Neural cell (in vitro differentiated cells): ENCODE data around the gene SLC4A4. TPM values are rescaled to one million over a fixed set of nuclear protein-coding genes. Genes with fewer than 3 reads are reported as not detected.

ENCODE experiments used
- H2AFZ ChIP-seq: fragments of 200-600, 300-800 bp; sonication (generic), shearing (Covaris generic); 2 replicates; pipeline ENCODE4 v1.6.0; 2014; ENCODE audit warnings: low read depth, mild to moderate bottlenecking, antibody characterized with exemption, low read length, moderate library complexity
- H3F3A ChIP-seq: fragments of 200-600 bp; shearing (Covaris generic); 2 replicates; pipeline ENCODE4 v1.6.1; 2016; ENCODE audit warnings: mild to moderate bottlenecking, moderate library complexity, mixed read lengths, antibody characterized with exemption, low read length; ENCODE audit not compliant: insufficient read depth, poor library complexity, severe bottlenecking
- H3K27ac ChIP-seq: fragments of 200-600, 300-800 bp; sonication (generic), shearing (Covaris generic); 2 replicates; pipeline ENCODE4 v1.5.1; 2014; ENCODE audit warnings: mild to moderate bottlenecking, low read length, moderate library complexity
- H3K27me3 ChIP-seq: fragments of 300-800, 200-600 bp; sonication (generic), shearing (Covaris generic); 2 replicates; pipeline ENCODE4 v1.6.0; 2014; ENCODE audit warnings: mild to moderate bottlenecking, low read depth, low read length, moderate library complexity; ENCODE audit not compliant: insufficient read depth
- H3K36me3 ChIP-seq: fragments of 300-800, 200-600 bp; sonication (generic), shearing (Covaris generic); 2 replicates; pipeline ENCODE4 v1.5.1; 2014; ENCODE audit warnings: mild to moderate bottlenecking, antibody characterized with exemption, low read length, moderate library complexity; ENCODE audit not compliant: insufficient read depth
- H3K4me2 ChIP-seq: fragments of 300-800, 200-600 bp; sonication (generic), shearing (Covaris generic); 2 replicates; pipeline ENCODE4 v1.6.0; 2014; ENCODE audit warnings: mild to moderate bottlenecking, low read length
- H3K4me3 ChIP-seq: fragments of 300-800, 200-600 bp; sonication (generic), shearing (Covaris generic); 2 replicates; pipeline ENCODE4 v1.5.1; 2014; ENCODE audit warnings: mild to moderate bottlenecking, low read length, moderate library complexity
- H3K79me2 ChIP-seq: fragments of 200-600 bp; shearing (Covaris generic); replicated peaks from 2 replicates; pipeline ENCODE4 v1.6.0; 2014; ENCODE audit warnings: mild to moderate bottlenecking, low read length, moderate library complexity; ENCODE audit not compliant: insufficient read depth
- H3K9ac ChIP-seq: fragments of 300-800, 200-600 bp; sonication (generic), shearing (Covaris generic); 2 replicates; pipeline ENCODE4 v1.6.1; 2016; ENCODE audit warnings: mild to moderate bottlenecking, low read length, mixed read lengths
- H3K9me2 ChIP-seq: fragments of 200-600 bp; shearing (Covaris generic); 2 replicates; pipeline ENCODE4 v1.6.1; 2016; ENCODE audit warnings: mild to moderate bottlenecking, low read length, mixed read lengths; ENCODE audit not compliant: insufficient read depth
- H3K9me3 ChIP-seq: fragments of 200-600, 300-800 bp; sonication (generic), shearing (Covaris generic); 2 replicates; pipeline ENCODE4 v1.6.1; 2016; ENCODE audit warnings: mild to moderate bottlenecking, mixed run types, low read length, moderate library complexity, mixed read lengths
- H4K20me1 ChIP-seq: fragments of 200-600 bp; shearing (Covaris generic); 2 replicates; pipeline ENCODE4 v1.6.1; 2016; ENCODE audit warnings: mild to moderate bottlenecking, mixed run types; ENCODE audit not compliant: insufficient read depth
- EP300 ChIP-seq: fragments of 450-650 bp; conservative IDR thresholded peaks from 2 replicates; pipeline ENCODE4 v1.6.1; 2014; ENCODE audit warnings: antibody characterized with exemption, mild to moderate bottlenecking, moderate library complexity; ENCODE audit not compliant: poor library complexity, severe bottlenecking
- EZH2 ChIP-seq: fragments of 200-600, 300-800 bp; shearing (Covaris generic), sonication (generic); IDR thresholded peaks from 2 replicates; pipeline ENCODE4 v1.6.1; 2014; ENCODE audit warnings: antibody characterized with exemption, low read length, borderline replicate concordance, mild to moderate bottlenecking; ENCODE audit not compliant: insufficient read depth, poor library complexity, severe bottlenecking
- MXI1 ChIP-seq: fragments of 450-650 bp; conservative IDR thresholded peaks from 2 replicates; pipeline ENCODE4 v1.6.1; 2014; ENCODE audit warnings: antibody characterized with exemption, mild to moderate bottlenecking; ENCODE audit not compliant: poor library complexity, severe bottlenecking
- POLR2AphosphoS5 ChIP-seq: IDR thresholded peaks from 2 replicates; pipeline ENCODE4 v1.6.1; 2012
- RAD21 ChIP-seq: fragments of 450-650 bp; conservative IDR thresholded peaks from 2 replicates; pipeline ENCODE4 v1.6.1; 2014; ENCODE audit warnings: antibody characterized with exemption, mild to moderate bottlenecking, moderate library complexity
- SMC3 ChIP-seq: fragments of 450-650 bp; conservative IDR thresholded peaks from 2 replicates; pipeline ENCODE4 v1.6.1; 2014; ENCODE audit warnings: antibody characterized with exemption, mild to moderate bottlenecking, moderate library complexity; ENCODE audit not compliant: poor library complexity
- TAF1 ChIP-seq: IDR thresholded peaks from 2 replicates; pipeline ENCODE4 v1.6.1; 2012; ENCODE audit warnings: low read depth
- polyA plus RNA-seq: library from polyadenylated mRNA; depleted of rRNA; stranded (reverse); fragments of >200 nt; gene quantifications from 2 replicates; pipeline ENCODE4 v1.2.3, GENCODE V29; 2014
- TF ChIP-seq, protein P1 (sequence below): IDR thresholded peaks from 2 replicates; pipeline ENCODE4 v1.6.1; 2012; ENCODE audit warnings: borderline replicate concordance
- TF ChIP-seq, protein P2 (sequence below): fragments of 450-650 bp; IDR thresholded peaks from 2 replicates; pipeline ENCODE4 v1.5.1; 2014; ENCODE audit warnings: antibody characterized with exemption, mild to moderate bottlenecking, moderate library complexity; ENCODE audit not compliant: poor library complexity, severe bottlenecking

SLC4A4 gene
- polyA plus RNA-seq, 1 donor from 2014 or later, result 9.2 TPM

DNA sequence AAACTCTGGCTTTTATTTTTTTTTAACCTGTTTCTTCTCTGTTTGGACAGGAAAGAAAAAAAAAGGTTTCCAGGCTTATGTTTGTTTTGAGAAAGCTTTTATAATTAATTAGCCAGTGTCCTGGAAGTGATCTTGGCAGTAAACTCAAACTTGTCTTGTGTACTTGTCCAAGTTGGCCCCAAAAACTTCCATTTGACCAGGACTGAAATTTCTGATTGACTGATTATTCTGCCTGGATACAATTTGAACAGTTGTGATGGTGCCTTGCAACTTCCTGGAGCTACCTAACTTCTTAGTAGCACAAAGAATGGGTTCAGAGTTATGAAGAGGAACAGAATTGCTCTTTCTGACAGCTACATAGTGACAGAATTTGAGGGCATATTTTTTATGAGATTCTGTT is 62.0 kb downstream of the SLC4A4 start:
- Histone ChIP-seq H3K4me3 (no peak overlapping the region), H3K27ac (no peak overlapping the region), H3K9me2 (no peaks in the 10 kb centered on the region), H3K4me2 (no peak overlapping the region), H3K27me3 (no peaks in the 10 kb centered on the region), H3F3A (no peaks in the 10 kb centered on the region), H3K9me3 (no peaks in the 10 kb centered on the region), H3K79me2 (no peaks in the 10 kb centered on the region), H3K9ac (no peak overlapping the region), H4K20me1 (no peaks in the 10 kb centered on the region), H3K36me3 (no peaks in the 10 kb centered on the region), H2AFZ (no peak overlapping the region)
- TF ChIP-seq SMC3, result no peak
- TF ChIP-seq POLR2AphosphoS5, result no peak
- TF ChIP-seq, protein P1, sequence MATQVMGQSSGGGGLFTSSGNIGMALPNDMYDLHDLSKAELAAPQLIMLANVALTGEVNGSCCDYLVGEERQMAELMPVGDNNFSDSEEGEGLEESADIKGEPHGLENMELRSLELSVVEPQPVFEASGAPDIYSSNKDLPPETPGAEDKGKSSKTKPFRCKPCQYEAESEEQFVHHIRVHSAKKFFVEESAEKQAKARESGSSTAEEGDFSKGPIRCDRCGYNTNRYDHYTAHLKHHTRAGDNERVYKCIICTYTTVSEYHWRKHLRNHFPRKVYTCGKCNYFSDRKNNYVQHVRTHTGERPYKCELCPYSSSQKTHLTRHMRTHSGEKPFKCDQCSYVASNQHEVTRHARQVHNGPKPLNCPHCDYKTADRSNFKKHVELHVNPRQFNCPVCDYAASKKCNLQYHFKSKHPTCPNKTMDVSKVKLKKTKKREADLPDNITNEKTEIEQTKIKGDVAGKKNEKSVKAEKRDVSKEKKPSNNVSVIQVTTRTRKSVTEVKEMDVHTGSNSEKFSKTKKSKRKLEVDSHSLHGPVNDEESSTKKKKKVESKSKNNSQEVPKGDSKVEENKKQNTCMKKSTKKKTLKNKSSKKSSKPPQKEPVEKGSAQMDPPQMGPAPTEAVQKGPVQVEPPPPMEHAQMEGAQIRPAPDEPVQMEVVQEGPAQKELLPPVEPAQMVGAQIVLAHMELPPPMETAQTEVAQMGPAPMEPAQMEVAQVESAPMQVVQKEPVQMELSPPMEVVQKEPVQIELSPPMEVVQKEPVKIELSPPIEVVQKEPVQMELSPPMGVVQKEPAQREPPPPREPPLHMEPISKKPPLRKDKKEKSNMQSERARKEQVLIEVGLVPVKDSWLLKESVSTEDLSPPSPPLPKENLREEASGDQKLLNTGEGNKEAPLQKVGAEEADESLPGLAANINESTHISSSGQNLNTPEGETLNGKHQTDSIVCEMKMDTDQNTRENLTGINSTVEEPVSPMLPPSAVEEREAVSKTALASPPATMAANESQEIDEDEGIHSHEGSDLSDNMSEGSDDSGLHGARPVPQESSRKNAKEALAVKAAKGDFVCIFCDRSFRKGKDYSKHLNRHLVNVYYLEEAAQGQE, result no peak
- TF ChIP-seq RAD21, result no peak

DNA sequence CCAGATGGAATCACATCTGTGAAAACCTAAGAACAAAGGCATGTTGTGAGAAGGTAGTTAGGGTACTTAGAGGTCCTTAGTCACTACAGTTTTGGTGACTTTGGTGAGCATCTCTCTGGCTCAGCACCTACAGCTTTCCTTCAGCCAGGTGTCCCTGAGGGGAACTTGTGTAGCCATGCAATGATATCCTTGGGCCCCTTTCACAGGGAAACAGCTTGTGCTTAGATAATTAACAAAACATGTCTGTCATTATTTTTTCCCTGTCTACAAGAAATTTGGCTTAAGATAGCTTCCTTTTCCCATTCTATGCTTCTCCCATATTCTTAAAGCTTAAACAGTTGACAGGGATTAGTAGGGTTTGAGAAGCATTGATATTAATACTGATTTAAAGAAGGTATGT is 63.8 kb downstream of the SLC4A4 start:
- Histone ChIP-seq H3K36me3 (no peaks in the 10 kb centered on the region), H3K27me3 (no peaks in the 10 kb centered on the region), H4K20me1 (no peaks in the 10 kb centered on the region), H3K9me2 (no peaks in the 10 kb centered on the region), H3K79me2 (no peaks in the 10 kb centered on the region), H3F3A (no peaks in the 10 kb centered on the region), H3K4me2 (no peak overlapping the region), H3K4me3 (no peak overlapping the region), H3K9me3 (no peaks in the 10 kb centered on the region), H3K9ac (no peak overlapping the region), H3K27ac (no peak overlapping the region), H2AFZ (no peak overlapping the region)
- TF ChIP-seq TAF1 (no peak), EP300 (no peak), SMC3 (no peak), POLR2AphosphoS5 (no peak), MXI1 (no peak), EZH2 (no peak), RAD21 (no peak)
- TF ChIP-seq, protein P2, sequence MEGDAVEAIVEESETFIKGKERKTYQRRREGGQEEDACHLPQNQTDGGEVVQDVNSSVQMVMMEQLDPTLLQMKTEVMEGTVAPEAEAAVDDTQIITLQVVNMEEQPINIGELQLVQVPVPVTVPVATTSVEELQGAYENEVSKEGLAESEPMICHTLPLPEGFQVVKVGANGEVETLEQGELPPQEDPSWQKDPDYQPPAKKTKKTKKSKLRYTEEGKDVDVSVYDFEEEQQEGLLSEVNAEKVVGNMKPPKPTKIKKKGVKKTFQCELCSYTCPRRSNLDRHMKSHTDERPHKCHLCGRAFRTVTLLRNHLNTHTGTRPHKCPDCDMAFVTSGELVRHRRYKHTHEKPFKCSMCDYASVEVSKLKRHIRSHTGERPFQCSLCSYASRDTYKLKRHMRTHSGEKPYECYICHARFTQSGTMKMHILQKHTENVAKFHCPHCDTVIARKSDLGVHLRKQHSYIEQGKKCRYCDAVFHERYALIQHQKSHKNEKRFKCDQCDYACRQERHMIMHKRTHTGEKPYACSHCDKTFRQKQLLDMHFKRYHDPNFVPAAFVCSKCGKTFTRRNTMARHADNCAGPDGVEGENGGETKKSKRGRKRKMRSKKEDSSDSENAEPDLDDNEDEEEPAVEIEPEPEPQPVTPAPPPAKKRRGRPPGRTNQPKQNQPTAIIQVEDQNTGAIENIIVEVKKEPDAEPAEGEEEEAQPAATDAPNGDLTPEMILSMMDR, result no peak
- TF ChIP-seq, protein P1, result no peak
